GM19328 (cell line): ENCODE measurements around the gene ORM1.
"Not testable (repeated sequence)": the region's sequence is repeated elsewhere in the genome, so short reads cannot be mapped to it uniquely, and the experiment has no call there.

Source experiments
- ATAC-seq: cut with Tn5 transposase; IDR thresholded peaks from one replicate; pipeline ENCODE4 v1.9.1; 2021; ENCODE audit warnings: mild to moderate bottlenecking, moderate library complexity; ENCODE audit not compliant: unreplicated experiment

Gene ORM1

DNA sequence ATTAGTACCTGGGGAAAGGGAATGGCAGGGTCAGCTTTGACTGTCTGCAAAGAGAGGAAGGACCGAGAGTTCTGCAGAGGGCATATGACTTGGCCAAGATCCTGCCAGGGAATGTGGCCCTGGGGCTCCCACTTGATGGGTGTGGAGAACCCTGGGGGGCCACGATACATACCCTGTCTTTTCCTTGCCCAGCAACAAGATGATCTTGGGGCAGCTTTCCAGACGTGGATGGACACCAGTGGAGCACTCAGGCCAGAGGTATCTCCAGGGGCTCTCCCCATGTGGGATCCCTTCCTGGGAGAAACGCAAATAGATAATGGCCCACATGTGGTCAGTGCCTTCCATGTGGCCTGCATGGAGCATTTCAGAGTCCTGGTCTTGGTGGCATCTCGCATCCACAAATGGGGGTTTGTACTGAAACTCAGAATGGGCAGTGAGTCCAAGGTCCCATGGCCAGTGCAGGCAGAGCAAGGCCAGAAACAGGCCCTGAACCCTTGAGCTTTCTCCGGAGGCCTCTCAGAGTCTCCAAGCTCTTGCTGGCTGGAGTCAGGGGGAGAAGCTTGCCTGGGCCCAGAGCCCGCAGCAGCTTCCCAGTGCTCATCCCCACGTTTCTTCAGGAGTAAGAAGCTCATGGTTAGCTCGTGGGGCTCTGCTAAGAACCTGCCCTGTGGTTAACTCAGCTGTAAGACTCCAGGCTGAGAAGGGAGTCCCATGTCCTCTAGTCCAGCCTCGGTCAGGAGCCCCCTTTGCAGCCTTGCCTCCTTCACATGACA lies 18.3 kb upstream of the ORM1 start:
- no peak for ATAC-seq

DNA sequence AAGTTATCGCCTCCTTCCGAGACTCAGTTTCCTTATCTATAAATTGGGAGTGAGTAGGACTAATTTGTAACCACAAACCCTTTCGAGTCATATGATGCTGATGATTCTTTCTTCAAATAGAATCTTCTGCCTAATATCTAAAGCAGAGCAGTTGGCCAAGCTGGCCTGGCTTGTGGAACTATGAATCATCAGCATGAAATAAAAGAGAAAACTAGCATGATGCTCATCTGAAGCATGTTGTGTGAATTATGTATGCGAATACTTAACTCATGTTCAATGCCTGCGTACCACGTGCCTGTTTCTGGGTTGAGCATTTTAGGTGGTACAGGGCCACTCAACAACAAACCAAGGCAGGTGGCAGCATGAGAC lies 15.0 kb upstream of the ORM1 start:
- ATAC-seq = no peak

DNA sequence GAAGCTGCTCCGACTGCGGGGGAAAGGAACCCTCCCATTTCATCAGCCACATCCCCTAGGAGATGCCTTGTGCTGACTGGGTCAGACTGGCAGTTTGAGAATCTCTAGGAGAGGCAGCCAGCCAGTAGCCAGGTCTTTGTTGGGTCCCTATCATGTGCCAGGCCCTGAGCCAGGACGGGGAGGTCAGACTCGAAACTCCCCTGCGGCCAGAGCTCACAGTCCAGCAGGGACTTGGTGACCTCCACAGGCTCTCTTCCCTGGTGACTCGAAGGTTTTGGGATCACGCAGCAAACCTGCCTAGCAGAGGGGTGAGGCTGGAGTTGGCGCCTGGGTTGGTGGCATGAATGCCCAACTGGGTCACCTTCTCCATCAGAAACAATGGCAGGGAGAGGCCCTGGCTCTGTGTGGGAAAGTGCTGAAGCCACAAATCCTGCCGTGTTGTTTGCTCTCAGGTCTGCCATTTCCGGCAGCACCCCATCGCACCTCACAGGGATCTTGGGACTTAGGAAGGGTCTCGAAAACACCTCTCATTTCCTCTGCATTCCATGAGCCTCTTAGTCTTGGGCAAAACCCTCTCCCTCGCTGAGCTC lies 14.4 kb upstream of the ORM1 start:
- no peak for ATAC-seq

DNA sequence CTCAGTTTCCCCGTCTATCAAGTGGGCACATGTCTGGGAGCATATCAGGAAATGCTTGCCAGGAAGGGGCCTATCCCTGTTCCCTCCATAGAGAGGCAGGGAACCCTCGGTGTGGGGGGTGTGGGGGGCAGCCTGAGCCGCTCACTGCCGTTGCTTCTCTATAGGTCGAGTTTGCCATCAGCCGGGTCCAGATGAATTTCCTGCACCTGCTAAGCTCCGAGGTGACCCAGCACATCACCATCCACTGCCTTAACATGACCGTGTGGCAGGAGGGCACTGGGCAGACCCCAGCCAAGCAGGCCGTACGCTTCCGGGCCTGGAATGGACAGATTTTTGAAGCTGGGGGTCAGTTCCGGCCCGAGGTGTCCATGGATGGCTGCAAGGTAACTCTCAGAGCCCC lies 13.8 kb upstream of the ORM1 start:
- ATAC-seq = no peak

DNA sequence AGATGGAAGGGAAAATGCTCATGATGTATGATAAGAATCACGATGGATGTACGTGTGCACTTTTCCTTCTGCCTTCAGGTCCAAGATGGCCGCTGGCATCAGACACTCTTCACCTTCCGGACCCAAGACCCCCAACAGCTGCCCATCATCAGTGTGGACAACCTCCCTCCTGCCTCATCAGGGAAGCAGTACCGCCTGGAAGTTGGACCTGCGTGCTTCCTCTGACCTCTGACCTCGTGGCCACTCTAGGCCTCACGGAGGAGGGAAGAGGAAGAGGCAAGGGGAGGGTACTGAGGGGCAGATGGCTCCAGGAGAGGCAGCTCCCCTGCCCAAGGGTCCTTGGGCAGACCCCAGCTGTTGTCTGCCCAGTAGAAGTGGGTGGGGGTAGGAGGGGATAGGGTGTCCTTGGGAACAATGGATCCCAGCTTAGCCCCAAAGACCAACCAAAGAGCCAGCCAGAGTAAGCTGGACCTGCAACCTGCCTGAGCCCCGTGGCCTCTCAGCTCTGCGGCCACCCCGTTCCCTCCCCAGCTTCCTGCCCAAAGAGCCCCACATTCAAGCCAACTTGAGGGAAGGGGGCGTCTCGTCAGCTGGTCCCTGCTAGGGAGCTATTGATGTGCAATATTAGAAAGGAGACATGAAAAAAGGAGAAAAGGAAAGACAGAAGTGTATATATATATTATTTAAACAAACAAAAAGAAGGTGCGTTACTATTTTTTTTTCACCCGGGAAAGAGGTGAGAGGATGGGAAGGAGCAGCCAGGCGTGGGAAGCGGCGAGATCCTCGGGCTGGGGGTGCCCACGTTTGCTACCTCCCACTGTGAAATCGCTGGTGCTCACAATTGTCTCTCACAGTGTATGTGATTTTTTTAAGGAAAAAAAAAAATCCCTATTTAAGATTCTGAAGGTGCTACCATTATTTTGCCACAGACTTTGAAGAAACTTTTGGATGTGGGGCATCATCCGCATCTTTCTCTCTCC lies 12.1 kb upstream of the ORM1 start:
- ATAC-seq = no peak

DNA sequence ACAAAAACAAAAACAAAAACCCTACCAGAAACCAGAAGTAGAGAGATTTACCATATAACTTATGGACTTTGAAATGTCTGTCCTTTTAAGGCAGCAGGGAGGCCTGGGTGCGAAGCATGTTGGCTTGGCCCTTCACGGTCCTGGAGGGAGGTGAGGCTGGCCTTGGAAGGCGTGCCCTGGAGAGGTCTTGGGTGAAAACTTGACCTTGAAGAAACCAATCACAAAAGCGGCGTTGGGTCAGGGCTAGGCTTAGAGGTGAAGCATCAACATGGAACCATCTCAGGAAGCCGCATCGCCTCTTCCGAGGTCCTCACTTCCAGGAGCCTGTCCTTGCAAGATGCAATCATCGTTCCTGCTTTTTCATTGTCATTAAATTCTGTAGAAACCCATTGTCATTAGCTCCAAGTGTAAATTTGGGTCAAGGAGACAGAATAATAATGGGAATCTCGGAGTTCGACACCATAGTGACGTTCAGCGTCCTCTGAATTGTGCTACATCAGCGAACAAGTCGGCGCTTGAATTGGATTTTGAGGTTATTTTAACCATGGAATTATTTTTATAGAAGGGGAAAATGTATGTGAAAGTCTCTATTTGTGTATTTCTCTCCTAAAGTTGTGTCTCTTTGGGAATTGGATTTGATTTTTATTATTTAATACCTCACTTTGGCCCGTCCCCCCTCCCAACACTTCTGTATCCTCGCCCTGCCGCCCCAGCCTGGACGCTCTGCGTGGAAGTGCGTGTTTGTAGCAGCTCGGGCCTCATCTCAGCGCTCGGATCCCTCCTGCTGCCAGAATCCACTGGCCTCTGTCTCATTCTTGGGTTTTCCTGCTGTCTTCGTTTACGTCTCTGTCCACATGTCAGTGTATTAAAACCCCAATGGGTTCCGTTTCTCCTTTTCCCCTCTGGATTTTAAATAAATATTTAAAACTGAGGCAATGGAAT lies 11.1 kb upstream of the ORM1 start:
- no peak for ATAC-seq

DNA sequence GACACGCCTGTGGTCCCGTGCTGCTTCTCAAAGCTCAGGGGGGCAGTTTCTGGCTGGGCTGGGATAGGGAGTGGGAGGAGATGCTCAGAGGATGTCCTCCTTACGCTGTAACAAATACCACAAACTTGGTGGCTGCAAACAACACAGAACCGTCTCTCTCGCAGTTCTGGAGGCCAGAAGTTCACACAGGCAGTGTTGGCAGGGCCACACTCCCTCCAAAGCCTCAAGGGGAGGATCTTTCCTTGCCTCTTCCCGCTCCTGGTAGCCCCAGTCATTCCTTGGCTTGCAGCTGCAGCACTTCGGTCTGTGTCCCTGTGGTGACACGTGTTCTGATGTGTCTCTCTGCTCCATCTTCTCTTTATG lies 10.4 kb upstream of the ORM1 start:
- ATAC-seq = no peak

DNA sequence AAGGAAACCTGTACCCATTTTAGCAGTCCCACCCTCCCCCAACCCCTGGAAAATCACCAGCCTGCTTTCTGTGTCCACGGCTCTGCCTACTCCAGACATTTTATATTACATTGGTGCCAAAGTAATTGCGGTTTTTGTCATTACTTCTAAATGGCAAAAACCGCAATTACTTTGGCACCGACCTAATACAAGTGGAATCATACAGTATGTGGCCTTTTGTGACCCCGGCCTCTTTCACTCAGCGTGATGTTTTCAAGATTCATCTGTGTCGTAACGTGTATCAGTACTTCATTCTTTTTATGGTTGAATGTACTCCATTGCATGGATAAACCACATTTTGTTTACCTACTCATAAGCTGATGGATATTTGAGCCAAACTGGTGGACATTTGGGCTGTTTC lies 9.7 kb upstream of the ORM1 start:
- ATAC-seq = no peak

DNA sequence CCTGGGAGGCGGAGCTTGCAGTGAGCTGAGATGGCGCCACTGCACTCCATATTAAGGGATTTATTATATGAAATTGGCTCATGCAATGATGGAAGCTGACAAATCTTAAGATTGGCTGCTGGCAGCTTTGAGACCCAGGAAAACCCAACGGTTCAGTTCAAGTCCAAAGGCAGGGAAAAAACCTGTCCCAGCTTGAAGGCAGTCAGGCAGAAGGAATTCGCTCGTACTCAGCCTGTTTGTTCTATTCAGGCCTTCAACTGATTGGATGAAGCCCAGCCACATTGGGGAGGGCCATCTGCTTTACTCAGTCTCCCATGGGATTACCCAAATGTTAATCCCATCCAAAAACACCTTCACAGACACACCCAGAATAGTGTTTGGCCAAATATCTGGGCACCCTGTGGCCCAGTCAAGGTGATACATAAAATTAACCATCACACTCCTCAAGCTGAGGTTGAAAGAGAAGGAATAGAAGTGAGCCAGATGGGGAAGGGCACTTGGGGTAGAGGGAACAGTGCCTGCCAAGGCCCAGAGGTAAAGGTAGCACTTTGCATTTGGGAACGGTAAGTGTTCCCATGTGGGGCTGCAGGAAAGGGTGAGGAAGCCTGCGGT lies 8.5 kb upstream of the ORM1 start:
- no peak for ATAC-seq

DNA sequence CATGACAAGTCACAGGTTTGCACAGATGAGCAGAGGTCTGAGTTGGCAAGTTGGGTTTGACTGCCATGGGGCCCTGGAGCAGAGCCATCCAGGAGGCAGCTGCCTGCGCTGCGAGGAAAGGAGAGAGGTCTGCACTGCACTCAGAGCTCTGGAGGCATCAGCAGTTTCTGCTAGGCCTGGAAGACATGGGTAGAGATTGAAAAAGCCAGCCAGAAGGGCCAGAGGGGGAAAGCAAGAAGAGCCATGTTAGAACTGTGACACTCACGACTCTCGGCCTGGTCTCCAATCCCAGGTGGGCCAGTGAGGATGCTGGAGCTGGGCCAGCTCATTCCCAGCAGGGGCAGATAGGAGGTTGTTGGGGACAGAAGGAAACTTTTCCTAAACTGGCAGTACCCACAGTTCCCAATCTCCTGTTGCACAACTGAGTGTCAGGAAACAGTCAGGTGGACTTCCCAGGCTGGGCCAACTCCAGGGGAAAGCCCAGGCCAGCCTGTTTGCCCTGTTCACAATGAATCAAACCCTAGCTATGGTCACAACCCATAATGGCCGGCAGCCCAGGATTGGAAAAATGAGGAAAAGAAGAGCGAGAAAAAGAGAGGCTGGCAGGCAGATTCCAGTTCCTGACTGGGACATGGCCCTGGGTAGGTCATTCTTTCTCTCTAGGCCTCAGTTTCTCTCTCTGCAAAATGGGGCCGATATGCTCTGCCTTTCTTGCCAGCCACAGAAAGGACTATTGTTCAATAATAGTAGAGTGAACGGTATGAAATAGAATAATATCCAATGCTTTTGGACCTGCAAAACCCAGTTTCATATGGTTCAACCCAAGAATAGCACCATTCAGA lies 7.8 kb upstream of the ORM1 start:
- no peak for ATAC-seq

DNA sequence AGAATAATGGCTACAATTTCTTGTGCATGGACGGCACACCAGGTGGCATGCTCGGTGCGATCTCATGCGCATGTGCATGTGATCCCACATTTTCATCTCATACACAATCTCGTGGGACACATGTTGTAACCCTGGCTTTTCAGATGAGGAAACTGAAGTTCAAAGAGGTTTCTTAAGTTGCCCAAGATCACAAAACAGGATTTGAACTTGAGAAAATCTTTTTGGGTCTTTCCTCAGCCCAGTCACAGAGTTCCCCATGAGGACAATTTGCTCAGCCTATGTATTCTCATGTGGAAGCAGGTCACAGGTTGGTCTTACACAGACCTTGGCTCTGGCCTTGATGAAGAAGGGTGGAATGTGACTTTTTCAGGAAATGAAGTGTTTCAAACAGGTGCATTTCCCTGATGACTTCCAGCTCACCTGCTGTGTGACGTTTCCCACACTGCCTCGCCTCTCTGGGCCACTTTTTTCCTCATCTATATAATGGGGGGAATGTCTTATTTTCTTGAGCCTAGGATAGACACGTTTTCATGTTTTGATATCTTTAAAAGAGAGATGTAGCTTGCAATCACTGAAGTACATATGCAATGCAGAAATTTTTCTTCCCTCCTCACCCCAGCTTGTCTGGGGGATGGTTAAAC lies 7.1 kb upstream of the ORM1 start:
- ATAC-seq = no peak

DNA sequence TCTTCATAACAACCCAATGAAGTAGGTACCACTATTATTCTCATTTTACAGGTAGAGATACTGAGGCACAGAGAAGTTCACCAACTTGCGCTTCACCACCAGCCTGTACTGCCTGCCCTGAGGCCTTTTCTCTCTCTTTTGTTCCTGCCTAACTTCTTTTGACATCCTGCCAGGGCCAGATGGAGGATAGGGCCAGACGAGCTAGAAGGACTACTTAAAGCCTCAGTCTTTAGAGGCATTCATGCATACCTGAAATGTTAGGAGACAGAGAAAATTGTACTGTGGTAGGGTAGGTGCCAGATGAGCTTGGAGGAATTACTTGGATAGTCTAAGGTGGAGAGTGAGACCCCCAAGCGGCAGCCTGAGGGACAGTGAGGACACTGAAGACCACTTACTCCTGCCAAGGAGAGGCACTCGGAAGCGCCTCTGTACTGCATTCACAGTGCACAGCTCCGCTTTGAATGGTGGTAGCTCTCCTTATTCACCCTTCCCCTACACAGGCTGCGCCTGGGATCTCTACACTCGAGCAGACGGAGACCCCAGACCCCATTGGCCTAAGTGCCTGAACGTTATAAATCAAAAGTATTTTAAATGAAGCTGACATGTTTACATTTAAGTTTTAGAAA lies 6.2 kb upstream of the ORM1 start:
- ATAC-seq = no peak

DNA sequence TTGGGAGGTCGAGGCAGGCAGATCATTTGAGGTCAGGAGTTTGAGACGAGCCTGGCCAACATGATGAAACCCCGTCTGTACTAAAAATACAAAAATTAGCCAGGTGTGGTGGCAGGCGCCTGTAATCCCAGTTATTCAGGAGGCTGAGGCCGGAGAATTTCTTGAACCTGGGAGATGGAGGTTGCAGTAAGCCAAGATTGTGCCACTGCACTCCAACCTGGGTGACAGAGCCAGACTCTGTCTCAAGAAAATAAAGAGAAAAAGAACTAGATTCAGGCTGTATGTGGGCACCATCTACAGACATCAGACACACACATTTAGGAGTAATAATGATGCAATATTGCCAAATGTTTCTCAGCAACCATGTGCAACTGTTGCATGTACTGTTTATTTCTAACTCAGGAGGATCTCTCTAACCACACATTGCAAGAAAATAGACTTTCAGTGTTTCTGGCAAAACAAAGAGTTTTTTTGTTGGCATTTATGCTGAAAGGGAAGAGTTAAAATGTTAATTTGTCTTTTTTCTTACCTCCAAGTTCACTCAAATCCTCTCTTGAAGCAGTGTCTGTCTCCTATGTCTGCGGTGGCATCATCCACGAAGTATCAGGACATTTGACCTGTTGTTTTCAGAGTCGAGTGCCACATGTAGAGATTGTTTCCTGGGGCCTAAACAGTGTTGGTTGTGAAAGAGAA lies 5.1 kb upstream of the ORM1 start:
- no peak for ATAC-seq

DNA sequence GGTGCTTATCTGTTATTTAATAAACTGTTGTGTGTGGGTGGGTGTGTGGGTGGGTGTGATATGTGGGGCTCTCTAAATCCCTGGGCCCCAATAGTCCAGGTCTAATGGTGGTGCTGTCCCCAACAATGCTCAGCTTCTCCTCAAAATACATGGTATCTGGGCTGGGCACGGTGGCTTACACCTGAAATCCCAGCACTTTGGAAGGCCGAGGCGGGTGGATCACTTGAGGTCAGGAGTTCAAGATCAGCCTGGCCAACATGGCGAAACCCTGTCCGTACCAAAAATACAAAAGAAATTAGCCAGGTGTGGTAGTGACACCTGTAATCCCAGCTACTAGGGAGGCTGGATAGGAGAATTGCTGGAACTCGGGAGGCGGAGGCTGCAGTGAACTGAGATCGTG lies 4.5 kb upstream of the ORM1 start:
- no peak for ATAC-seq

DNA sequence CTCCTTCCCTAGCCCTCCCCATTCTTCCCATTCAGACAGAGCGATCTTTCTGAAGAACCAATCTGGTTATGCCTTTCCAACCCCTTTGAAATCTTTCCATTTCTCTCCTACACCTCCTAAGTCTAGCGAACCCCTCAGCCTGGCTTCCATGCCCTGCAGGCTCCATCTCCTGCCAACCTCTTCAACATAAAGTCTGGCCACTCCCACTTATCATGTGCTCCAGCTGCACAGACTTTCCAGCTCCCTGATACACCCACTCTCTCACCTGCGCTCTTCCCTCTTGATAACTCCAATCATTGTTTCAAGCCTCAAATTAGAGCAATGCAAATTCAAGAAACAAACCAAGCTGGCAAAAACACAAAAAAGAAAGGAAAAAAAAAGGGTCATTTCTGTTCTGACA lies 3.8 kb upstream of the ORM1 start:
- no peak for ATAC-seq

DNA sequence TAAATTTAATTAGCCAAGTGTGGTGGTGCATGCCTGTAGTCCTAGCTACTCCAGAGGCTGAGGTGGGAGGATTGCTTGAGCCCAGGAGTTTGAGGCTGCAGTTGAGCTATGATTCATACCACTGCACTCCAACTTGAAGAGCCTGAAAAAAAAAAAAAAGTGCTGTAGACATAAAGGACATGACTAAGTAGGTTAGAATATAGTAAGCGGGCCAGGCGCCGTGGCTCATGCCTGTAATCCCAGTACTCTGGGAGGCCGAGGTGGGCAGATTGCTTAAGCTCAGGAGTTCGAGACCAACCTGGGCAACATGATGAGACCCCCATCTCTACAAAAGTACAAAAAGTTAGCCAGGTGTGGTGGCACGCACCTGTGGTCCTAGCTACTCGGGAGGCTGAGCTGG lies 2.2 kb upstream of the ORM1 start:
- not testable (repeated sequence) for ATAC-seq

DNA sequence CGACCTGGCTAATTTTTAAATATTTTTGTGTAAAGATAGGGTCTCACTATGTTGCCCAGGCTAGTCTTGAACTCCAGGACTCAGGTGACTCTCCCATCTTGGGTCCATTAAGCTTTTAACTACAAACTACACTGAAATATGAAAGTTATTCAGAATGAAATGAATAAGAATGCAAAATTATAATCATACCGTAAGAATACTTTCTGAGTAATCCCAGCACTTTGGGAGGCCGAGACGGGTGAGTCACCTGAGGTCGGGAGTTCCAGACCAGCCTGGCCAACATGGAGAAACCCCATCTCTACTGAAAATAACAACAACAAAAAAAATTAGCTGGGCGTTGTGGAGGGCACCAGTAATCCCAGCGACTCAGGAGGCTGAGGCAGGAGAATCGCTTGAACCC lies 1.1 kb upstream of the ORM1 start:
- no peak for ATAC-seq
